K562 (cell line): Measurements from ENCODE around the gene TLNRD1. TPM values are rescaled to one million over a fixed set of nuclear protein-coding genes. Genes with fewer than 3 reads are reported as not detected.

ENCODE experiments used
- ATAC-seq: fragments of 200-7000 bp; cut with Tn5 transposase; 3 replicates; pipeline ENCODE4 v1.9.1; 2020; ENCODE audit warnings: moderate library complexity
- BruUV-seq: library from RNA; stranded (reverse); fragments of 400-500 nt; replicated peaks from 2 replicates; lab custom pipeline; 2021; lab: Mats Ljungman, UMichigan
- CTCF ChIA-PET: fragments of 300-600 bp; formaldehyde crosslinking; extraction: SDS; loops from one replicate; lab custom pipeline; 2021; ENCODE audit warnings: low intra/inter-chr PET ratio; lab: Yijun Ruan, JAX
- POLR2A ChIA-PET: fragments of 300-600, 350-650 bp; sonication (Branson Sonifier 250); formaldehyde crosslinking; extraction: SDS; loops from one replicate; lab custom pipeline; 2021; ENCODE audit warnings: antibody characterized with exemption, inconsistent platforms; lab: Yijun Ruan, JAX
- DNase-seq, 4 experiments: peaks; one replicate each; pipeline versions ENCODE4 v3.0.0 to v3.0.0-alpha.2; 2011 to 2018; ENCODE audit warnings: low spot score in 3 of 4, mixed read lengths in 3 of 4; ENCODE audit errors: extremely low read depth in 1 of 4
- FAIRE-seq: peaks from 2 replicates; lab custom pipeline; 2011; peaks lifted over from hg19 to GRCh38; lab: Jason Lieb, UNC
- H2AFZ ChIP-seq: 2 replicates; pipeline ENCODE4 v1.6.0; 2011; ENCODE audit warnings: low read depth, low read length, control low read depth, inconsistent platforms
- H3K27ac ChIP-seq: fragments of 200-600 bp; 3 replicates; pipeline ENCODE4 v1.8.0; 2011; ENCODE audit warnings: low read depth, mild to moderate bottlenecking, control low read depth, inconsistent platforms, low read length, moderate library complexity, mixed read lengths; ENCODE audit errors: extremely low read depth
- H3K27me3 ChIP-seq, 2 experiments: fragments of 300-600 bp in 1 of 2; 2 replicates in 1 of 2; 3 replicates in 1 of 2; pipeline versions ENCODE4 v1.6.0 to v1.8.0; 2011; ENCODE audit warnings: inconsistent platforms in 2 of 2, low read length in 2 of 2, mild to moderate bottlenecking in 1 of 2, mixed read lengths in 1 of 2, moderate library complexity in 1 of 2; ENCODE audit not compliant: control insufficient read depth in 2 of 2, insufficient read depth in 2 of 2
- H3K36me3 ChIP-seq: fragments of 300-600 bp; 3 replicates; pipeline ENCODE4 v1.8.0; 2011; ENCODE audit warnings: mild to moderate bottlenecking, low read length, inconsistent platforms; ENCODE audit not compliant: control insufficient read depth, insufficient read depth
- H3K4me1 ChIP-seq, 2 experiments: fragments of 200-600 bp in 1 of 2; replicated peaks in 1 of 2; 2 replicates in 1 of 2; 3 replicates in 1 of 2; pipeline versions ENCODE4 v1.5.1 to v1.8.0; 2011; ENCODE audit warnings: inconsistent platforms in 2 of 2, low read length in 2 of 2, mild to moderate bottlenecking in 1 of 2, mixed read lengths in 1 of 2, moderate library complexity in 1 of 2; ENCODE audit not compliant: control insufficient read depth in 2 of 2, insufficient read depth in 2 of 2
- H3K4me2 ChIP-seq: 2 replicates; pipeline ENCODE4 v1.6.1; 2011; ENCODE audit warnings: low read length, control low read depth, inconsistent platforms, mixed read lengths; ENCODE audit not compliant: insufficient read depth
- H3K4me3 ChIP-seq: fragments of 200-600 bp; sonication (generic), shearing (Covaris generic); 2 replicates; pipeline ENCODE4 v1.5.1; 2016; ENCODE audit warnings: control low read depth, inconsistent platforms
- H3K79me2 ChIP-seq: fragments of 200-600 bp; 3 replicates; pipeline ENCODE4 v1.8.0; 2011; ENCODE audit warnings: low read length, inconsistent platforms; ENCODE audit not compliant: control insufficient read depth, insufficient read depth
- H3K9ac ChIP-seq, 2 experiments: 2 replicates each; pipeline versions ENCODE4 v1.6.0 to v1.6.1; 2011; ENCODE audit warnings: low read depth in 2 of 2, low read length in 2 of 2, control low read depth in 1 of 2, inconsistent platforms in 1 of 2, mild to moderate bottlenecking in 1 of 2, mixed read lengths in 1 of 2; ENCODE audit not compliant: insufficient read depth in 1 of 2
- H3K9me1 ChIP-seq: one replicate; pipeline ENCODE4 v1.6.0; 2011; ENCODE audit warnings: inconsistent platforms, mild to moderate bottlenecking, low read length, moderate library complexity; ENCODE audit not compliant: control insufficient read depth, insufficient read depth
- H3K9me3 ChIP-seq: replicated peaks from 2 replicates; pipeline ENCODE4 v1.5.1; 2011; ENCODE audit warnings: low read depth, low read length, inconsistent platforms; ENCODE audit not compliant: control insufficient read depth, insufficient read depth
- H4K20me1 ChIP-seq: replicated peaks from 2 replicates; pipeline ENCODE4 v1.6.1; 2011; ENCODE audit warnings: low read length, inconsistent platforms, mixed read lengths; ENCODE audit not compliant: control insufficient read depth, insufficient read depth
- ARID2 ChIP-seq: fragments of 450-650 bp; IDR thresholded peaks from 2 replicates; pipeline ENCODE4 v1.6.1; 2017; ENCODE audit warnings: antibody characterized with exemption, mild to moderate bottlenecking
- BACH1 ChIP-seq: fragments of 200-800 bp; sonication (Bioruptor generic); IDR thresholded peaks from 2 replicates; pipeline ENCODE4 v1.6.1; 2016; ENCODE audit warnings: missing genetic modification characterization, missing compliant biosample characterization
- CC2D1A ChIP-seq: fragments of 450-650 bp; IDR thresholded peaks from 2 replicates; pipeline ENCODE4 v1.6.1; 2017; ENCODE audit warnings: mild to moderate bottlenecking
- CREM ChIP-seq: IDR thresholded peaks from 2 replicates; pipeline ENCODE4 v1.6.1; 2014; ENCODE audit warnings: antibody characterized with exemption, low read depth
- FUS ChIP-seq: fragments of 200-400 bp; formaldehyde crosslinking; optimal IDR thresholded peaks from 2 replicates; pipeline ENCODE3; 2017; ENCODE audit warnings: low read depth, low read length
- MITF ChIP-seq: IDR thresholded peaks from 2 replicates; pipeline ENCODE4 v1.6.1; 2014; ENCODE audit warnings: antibody characterized with exemption
- POLR2AphosphoS5 ChIP-seq: IDR thresholded peaks from 2 replicates; pipeline ENCODE4 v1.6.1; 2011; ENCODE audit warnings: mild to moderate bottlenecking, low read depth, low read length, moderate library complexity; ENCODE audit not compliant: control insufficient read depth, insufficient read depth
- REST ChIP-seq, 2 experiments: fragments of 450-650 bp; formaldehyde crosslinking in 1 of 2; IDR thresholded peaks; 2 replicates each; pipeline versions ENCODE4 v1.4.0 to v1.6.1; 2014 to 2020; ENCODE audit warnings: mild to moderate bottlenecking in 2 of 2, borderline replicate concordance in 1 of 2, low read depth in 1 of 2
- SMARCC2 ChIP-seq: fragments of 450-650 bp; IDR thresholded peaks from 2 replicates; pipeline ENCODE4 v1.6.1; 2017; ENCODE audit warnings: antibody characterized with exemption, moderate library complexity, mild to moderate bottlenecking, low read depth
- SP1 ChIP-seq: sonication (generic); formaldehyde crosslinking; IDR thresholded peaks from 2 replicates; pipeline ENCODE4 v1.8.1; 2022; ENCODE audit warnings: mild to moderate bottlenecking, missing genetic modification reagents
- XRCC5 ChIP-seq: fragments of 200-400 bp; formaldehyde crosslinking; IDR thresholded peaks from 2 replicates; pipeline ENCODE4 v1.6.1; 2017; ENCODE audit warnings: low read depth, mild to moderate bottlenecking, low read length
- WGBS: fragments of 100-300 bp; shearing (Covaris generic); methylation state at CpG from one replicate; pipeline ENCODE4 v1.1.6; 2016; ENCODE audit warnings: low coverage, mixed read lengths; ENCODE audit not compliant: insufficient coverage; ENCODE audit errors: missing lambda C conversion rate; 5-methylcytosine and 5-hydroxymethylcytosine counted together
- in situ Hi-C: fragments of 300-500 bp; cut with MboI; formaldehyde crosslinking; loops from 4 replicates; pipeline ENCODE4 v1.15.0; 2018; ENCODE audit warnings: inconsistent platforms, mixed read lengths
- intact Hi-C: fragments of 100-400 bp; cut with micrococcal nuclease; formaldehyde crosslinking; loops from 2 replicates; pipeline ENCODE4 v1.14.2; 2022
- polyA plus RNA-seq, 8 experiments: library from polyadenylated mRNA; depleted of rRNA in 4 of 8; stranded (reverse) in 5 of 8; unstranded in 3 of 8; fragments of >200 nt; fragmentation: Nextera tagmentation in 2 of 8; fragmentation: Illumina TruSeq in 1 of 8; extraction: Ambion mirVana in 2 of 8; extraction: Trizol in 1 of 8; gene quantifications; 2 replicates each; pipeline versions ENCODE4 v1.2.1 to v1.2.3, GENCODE V29; 2011 to 2014; ENCODE audit warnings: inconsistent platforms in 1 of 8, missing spikeins in 1 of 8
- total RNA-seq, 7 experiments: library from RNA; depleted of rRNA in 6 of 7; stranded (reverse); fragments of >200 nt in 6 of 7; fragmentation: Illumina TruSeq in 2 of 7; extraction: Trizol in 2 of 7; gene quantifications; 2 replicates each; pipeline versions ENCODE4 v1.2.1 to v1.2.3, GENCODE V29; 2011 to 2021; ENCODE audit warnings: low replicate concordance in 1 of 7
- TF ChIP-seq, protein P1 (sequence below): fragments of 250-450 bp; sonication (Bioruptor Pico); IDR thresholded peaks from 2 replicates; pipeline ENCODE4 v1.5.0; 2021

TLNRD1 gene
- total and polyA plus RNA-seq, 9 of the 15 experiments (the other 6 are each of a cell fraction or from before 2014, with no cell fraction given) = 1.1 to 33.1 (median 5.7) TPM

GRCh38 chr15:80977627-80978036, 23.1 kb upstream of the TLNRD1 start:
- peak; percentile 95 for FAIRE-seq
- 0 out of 2 replicates have a peak, but pooled peaks have one; percentile 63 for TF ChIP-seq CC2D1A
- 0 out of 2 replicates have a peak, but pooled peaks have one; percentile 40 for TF ChIP-seq XRCC5
- TF ChIP-seq FUS = no peak
- no peak for TF ChIP-seq MITF
- TF ChIP-seq SP1 (CRISPR knock-in tag) = 0 out of 2 replicates have a peak, but pooled peaks have one; percentile 36
- no peak for TF ChIP-seq SMARCC2
- no peak for TF ChIP-seq BACH1
- TF ChIP-seq ARID2 = peak; percentile 74; the same call in 1 of the 2 replicates
- peak; percentile 52 for TF ChIP-seq CREM
- peak; percentile 86 for TF ChIP-seq REST (IDR thresholded peaks at IDR 0.05; ENCODE audit: borderline replicate concordance)
- no peak for TF ChIP-seq REST (CRISPR knock-in tag; IDR thresholded peaks at IDR 0.05; ENCODE audit: low read depth)
- TF ChIP-seq, protein P1, sequence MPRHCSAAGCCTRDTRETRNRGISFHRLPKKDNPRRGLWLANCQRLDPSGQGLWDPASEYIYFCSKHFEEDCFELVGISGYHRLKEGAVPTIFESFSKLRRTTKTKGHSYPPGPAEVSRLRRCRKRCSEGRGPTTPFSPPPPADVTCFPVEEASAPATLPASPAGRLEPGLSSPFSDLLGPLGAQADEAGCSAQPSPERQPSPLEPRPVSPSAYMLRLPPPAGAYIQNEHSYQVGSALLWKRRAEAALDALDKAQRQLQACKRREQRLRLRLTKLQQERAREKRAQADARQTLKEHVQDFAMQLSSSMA = no peak
- TF ChIP-seq POLR2AphosphoS5 = no peak

More at GRCh38 chr15:80977627-80978036, 23.1 kb upstream of the TLNRD1 start:
- Histone ChIP-seq H4K20me1 (peaks cover 23% of the 10 kb centered on the region), H3K9me3 (no peaks in the 10 kb centered on the region), H3K27me3 (no peaks in the 10 kb centered on the region), H3K4me3 (no peak overlapping the region), H3K4me2 (no peak overlapping the region), H3K27ac (no peak overlapping the region), H2AFZ (no peak overlapping the region), H3K9me1 (peaks cover 4% of the 10 kb centered on the region), H3K79me2 (peaks cover 28% of the 10 kb centered on the region; the same call in 2 of the 3 replicates), H3K4me1 (peaks cover 0 to 3% of the 10 kb centered on the region in 2 experiments; a peak in 2 of 5 replicates), H3K36me3 (peaks cover 53% of the 10 kb centered on the region), H3K9ac (no peak overlapping the region)
- peak; percentile 99 for ATAC-seq
- DNase-seq = peak; percentile 77 to 87 (median 80)
- ChIA-PET POLR2A (interaction anchor here (0.6 to 2.4 kb wide), 7 partner anchors 10 to 299 kb away, joined by 3 to 15 read pairs (median 4); no protein-coding TSS in a partner anchor), CTCF (interaction anchor here (0.6 to 5.2 kb wide), 11 partner anchors 12 to 1068 kb away, joined by 3 to 115 read pairs (median 5); partner anchors contain the start of gene MESD)
- BruUV-seq = no TSS peak
- 20% methylated on average over 6 of the region's 7 CpGs for WGBS
- intact Hi-C loops (loop anchor here (1.0 to 2.0 kb wide), 4 partner anchors 14 to 289 kb away; no protein-coding TSS in a partner anchor), in situ Hi-C loops (loop anchor here (5.0 to 10.0 kb wide), 2 partner anchors 290 to 427 kb away; no protein-coding TSS in a partner anchor)
